Hematopoietic multipotent progenitor cell treated with erythropoietin and hydrocortisone succinate and interleukin-3 and kit ligand, for 6 days (in vitro differentiated cells): ENCODE data around the gene LRFN4.
"Not testable (repeated sequence)": the region's sequence is repeated elsewhere in the genome, so short reads cannot be mapped to it uniquely, and the experiment has no call there.

Experiments
- DNase-seq: peaks from one replicate; pipeline ENCODE4 v3.0.0-alpha.2; 2015

The LRFN4 gene

DNA sequence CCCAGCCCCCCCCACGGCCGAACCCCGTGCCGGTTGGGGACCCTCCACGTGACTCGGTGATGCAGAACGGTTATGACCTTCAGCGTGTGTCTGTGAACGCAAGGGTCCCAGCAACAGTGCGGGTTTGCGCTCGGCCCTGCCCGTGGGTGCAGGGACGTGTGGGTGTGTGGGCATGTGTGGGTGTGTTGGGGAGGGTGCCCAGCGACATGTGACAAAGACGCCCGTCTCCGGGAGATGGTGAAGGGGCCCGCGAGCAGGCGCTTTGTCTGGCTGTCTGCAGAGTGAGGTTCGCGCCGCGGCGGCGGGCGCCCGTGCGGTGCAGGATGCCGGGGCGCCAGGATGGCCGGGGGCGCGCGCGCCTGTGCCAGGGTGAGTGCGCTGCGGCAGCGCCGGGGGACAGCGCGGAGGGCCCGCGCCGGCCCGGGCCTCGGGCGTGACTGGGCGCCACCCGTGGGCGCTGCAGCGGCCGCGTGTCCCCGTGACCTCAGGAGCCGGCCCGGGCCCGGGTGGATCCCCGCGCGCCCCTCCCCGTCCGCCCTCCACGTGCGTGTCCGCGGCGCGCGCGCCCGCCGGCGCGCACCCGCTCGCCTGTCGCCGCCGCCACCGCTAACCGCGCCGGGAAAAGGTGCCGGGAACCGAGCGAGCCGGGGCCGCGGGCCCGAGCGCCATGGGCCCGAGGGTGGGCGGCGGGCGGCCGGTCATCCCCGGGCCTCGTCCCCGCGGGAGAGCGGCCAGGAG is at the start of gene LRFN4:
Gene LRFN4, plus strand, starts transcription at position 569 of the 738 bp plus-strand sequence. CDS start 681 bp downstream, outside the sequence.
- DNase-seq = peak; percentile 41

DNA sequence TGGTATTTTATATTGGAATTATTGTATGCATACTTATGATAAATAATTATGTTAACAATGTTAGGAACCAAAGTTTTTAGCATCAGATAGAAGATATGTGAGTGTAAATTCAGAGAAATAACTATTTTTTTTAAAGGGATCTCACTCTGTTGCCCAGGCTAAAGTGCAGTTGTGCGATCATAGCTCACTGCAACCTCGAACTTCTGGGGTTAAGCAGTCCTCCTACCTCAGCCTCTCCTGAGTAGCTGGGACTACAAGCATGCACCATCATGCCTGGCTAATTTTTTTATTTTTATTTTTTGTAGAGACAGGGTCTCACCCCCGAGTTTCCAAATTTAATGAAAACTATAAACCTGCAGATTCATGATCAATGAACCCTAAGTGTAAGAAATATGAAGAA is 47.3 kb upstream of the LRFN4 start:
- no peak for DNase-seq

DNA sequence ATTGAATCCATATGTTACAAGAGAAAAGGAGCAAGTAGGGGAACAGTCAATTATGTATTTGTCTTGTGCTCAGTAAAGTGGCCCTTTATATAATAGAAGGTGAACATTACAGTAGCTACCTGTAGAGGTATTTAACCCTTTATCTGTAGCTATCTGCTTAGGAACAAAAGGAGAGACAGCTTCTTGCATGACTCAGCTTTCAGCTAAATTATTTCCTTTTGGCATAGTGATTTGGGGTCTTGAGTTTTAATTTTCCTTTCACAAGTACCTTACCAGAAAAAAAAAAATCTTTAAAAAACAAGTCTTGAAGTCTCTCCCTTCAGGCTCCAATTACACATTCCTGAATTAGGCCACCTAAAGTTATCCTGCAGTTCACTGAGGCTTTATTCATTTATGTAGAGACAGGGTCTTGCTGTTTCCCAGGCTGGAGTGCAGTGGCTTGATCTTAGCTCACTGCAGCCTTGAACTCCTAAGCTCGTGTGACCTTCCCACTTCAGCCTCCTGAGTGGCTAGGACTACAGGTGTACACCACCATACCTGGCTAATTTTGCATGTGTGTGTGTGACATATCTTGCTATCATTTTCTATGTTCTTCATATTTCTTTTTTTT is 46.2 kb upstream of the LRFN4 start:
- no peak for DNase-seq

GRCh38 chr11:66814678-66815077 is 42.2 kb upstream of the LRFN4 start:
- DNase-seq = no peak

DNA sequence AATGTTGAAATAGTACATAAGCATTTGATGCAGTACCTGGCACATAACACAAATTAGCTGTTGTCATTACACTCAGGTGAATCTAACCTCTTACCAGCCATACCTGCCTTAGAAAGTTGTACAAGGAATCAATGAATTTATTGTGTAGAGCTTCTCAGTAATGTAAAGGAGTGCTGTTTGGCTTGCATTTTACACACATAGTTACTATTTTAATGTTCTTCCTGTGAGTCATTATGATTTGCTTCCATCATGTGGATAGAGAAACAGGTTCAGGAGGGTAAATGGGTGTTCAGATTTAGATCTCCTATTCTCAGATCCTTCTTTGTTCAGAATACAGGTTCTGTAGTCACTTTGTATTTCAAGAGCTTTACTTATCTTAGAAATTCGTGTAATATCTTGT is 41.2 kb upstream of the LRFN4 start:
- DNase-seq = no peak

DNA sequence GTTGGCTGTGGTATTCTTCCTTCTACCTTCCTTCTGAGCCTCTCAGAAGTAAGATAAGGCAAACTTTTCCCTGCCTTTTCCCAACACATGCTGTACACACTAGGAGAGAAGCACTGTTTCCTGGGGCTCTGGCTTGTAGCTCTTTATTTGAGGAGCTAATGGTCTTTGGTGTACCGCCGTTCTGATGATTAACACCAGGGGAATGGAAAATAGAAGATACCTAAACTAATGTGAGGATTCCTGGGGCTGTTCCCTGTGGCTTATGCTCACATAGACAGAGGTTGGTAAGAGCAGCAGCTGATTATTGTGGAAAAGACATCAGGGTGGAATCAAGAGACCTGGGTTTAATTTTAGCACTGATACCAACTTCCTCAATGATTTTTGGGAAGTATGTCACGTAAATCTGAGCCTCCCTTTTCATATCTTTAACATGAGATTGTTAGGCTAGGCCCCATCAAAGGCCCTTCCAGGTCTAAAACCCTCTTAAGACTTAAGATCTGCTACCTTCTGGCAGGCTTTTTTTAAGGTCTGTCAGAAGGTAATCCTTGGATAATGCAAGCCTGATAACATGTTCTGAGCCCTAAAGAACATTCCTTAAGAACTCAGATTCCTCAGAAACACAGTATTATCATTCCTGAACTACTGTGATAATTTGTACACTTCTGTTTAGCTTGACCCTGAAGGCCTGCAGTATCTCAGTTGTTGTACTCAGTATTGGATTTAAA is 38.5 kb upstream of the LRFN4 start:
- DNase-seq = no peak

DNA sequence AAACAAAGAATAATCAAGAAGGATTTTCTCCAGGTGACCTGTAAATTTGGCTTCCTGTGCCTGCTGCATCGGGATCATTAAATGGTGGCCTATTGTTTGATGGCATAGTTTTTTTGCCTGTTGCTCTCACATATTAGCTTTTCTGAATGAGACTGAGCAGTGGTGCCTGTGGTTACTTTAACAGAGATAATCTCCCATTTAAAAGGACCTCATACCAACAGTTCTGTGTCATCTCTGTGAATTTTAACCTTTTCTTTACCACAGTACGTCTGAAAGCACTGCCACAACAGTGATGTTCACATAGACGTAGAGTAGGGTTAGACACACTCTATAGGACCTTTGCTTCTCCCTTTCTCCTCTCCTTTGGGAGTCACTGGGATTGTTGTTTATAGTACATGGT is 36.5 kb upstream of the LRFN4 start:
- DNase-seq = no peak

DNA sequence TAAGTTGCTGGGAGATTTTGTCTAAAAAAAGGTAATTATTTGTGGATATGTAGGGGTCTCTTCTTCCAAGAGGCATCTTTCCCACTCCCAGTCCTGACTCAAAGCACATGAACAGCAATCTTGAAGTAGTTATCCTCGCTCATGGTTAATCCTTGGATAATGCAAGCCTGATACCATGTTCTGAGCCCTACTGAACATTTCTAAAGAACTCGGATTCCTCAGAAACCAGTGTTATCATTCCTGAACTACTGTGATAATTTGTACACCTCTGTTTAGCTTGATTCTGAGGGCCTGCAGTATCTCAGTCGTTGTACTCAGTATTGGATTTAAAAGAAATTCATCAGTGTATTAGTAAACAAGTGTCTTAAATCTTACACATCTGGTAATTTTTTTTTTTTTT is 36.0 kb upstream of the LRFN4 start:
- DNase-seq = no peak

DNA sequence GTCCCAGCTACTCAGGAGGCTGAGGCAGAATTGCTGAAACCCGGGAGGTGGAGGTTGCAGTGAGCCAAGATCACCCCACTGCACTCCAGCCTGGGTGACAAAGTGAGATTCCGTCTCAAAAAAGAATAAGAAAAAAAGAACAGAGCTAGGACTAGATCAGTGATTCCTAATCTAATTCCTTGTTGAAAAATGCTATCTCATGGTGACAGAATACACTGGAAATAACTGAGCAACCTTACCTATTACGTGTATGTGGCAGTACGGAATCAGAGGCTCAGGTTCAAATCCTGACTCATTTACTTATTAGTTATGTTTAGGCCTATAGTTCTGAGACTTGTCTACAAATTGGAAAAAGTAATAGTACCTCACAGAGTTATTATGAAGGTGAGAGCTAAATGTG is 33.2 kb upstream of the LRFN4 start:
- DNase-seq = no peak

- not testable (repeated sequence) for DNase-seq
Observed at GRCh38 chr11:66824573-66824972, 32.3 kb upstream of the LRFN4 start.

DNA sequence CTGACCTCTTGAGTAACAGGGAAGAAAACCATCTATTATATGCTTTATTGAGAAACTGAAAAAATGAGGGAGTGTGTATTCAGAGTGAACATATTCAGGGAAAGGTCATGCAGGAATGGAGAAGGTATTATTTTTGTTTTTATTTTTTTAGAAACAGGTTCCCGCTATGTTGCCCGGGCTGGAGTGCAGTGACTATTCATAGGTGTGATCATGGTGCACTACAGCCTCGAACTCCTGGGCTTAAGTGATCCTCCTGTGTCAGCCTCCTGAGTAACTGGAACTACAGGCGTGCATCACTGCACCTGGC is 22.4 kb upstream of the LRFN4 start:
- DNase-seq = no peak

GRCh38 chr11:66834943-66835342 is 21.9 kb upstream of the LRFN4 start:
- DNase-seq = peak; percentile 43

DNA sequence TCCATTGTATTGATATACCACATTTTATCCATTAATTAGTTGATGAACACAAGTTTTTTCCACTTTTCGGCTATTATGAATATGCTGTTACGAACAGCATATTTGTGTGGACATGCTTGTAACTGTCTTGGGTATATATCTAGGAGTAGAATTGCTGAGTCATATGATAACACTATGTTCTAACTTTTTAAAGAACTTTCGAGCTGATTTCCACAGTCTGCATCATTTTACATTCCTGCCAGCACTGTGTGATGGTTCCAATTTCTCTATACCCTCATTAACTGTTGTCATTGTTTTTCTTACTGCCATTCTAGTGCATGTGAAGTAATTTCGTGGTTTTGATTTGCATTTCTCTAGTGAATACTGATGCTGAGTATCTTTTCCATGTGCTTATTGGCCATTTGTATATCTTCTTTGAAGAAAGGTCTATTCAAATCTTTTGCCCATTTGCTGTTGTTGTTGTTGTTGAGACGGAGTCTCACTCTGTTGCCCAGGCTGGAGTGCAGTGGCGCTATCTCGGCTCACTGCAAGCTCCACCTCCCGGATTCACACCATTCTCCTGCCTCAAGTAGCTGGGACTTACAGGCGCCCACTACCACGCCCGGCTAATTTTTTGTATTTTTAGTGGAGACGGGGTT is 21.0 kb upstream of the LRFN4 start:
- DNase-seq = peak; percentile 69

GRCh38 chr11:66840317-66841091 is 16.4 kb upstream of the LRFN4 start:
- DNase-seq = no peak

DNA sequence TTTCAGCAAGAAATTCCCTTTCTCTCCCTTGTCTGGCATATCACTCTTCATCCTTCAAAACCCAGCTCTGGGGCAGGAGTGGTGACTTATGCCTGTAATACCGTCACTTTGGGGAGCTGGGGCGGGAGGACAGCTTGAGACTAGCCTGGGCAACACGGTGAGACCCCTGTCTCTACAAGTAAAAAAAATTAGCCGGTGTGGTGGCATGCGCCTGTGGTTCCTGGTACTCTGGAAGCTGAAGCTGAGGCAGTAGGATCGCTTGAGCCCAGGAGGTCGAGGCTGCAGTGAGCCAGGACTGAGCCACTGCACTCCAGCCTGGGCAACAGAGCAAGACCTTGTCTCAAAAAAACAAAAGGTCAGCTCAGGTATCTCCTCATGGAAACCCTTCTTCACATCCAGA is 15.0 kb upstream of the LRFN4 start:
- no peak for DNase-seq

GRCh38 chr11:66842501-66842895 is 14.4 kb upstream of the LRFN4 start:
- DNase-seq = no peak

DNA sequence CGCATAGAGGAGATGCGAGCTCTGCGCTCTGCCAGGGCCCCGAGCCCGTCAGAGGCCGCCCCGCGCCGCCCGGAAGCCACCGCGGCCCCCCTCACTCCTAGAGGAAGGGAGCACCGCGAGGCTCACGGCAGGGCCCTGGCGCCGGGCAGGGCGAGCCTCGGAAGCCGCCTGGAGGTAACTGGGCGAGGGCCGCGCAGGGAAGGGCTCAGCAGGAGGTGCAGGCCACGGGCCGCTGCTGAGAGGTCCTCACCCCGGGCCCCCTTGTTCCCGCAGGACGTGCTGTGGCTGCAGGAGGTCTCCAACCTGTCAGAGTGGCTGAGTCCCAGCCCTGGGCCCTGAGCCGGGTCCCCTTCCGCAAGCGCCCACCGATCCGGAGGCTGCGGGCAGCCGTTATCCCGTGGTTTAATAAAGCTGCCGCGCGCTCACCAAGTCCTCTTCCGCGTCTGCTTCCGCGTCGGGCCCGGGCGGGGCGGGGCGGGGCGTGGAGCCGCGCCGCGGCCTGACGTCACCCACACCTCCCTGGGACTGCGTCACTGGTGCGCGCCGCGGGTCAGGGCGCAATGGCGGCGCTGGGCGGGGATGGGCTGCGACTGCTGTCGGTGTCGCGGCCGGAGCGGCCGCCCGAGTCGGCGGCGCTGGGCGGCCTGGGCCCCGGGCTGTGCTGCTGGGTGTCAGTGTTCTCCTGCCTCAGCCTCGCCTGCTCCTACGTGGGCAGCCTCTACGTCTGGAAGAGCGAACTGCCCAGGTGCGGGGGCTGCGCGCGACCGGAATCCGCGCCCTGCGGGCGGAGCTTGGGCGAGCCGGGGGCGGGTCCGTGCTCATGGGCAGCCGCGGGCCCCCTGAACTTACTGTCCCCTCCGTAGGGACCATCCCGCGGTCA is 13.7 kb upstream of the LRFN4 start, which contains the start of gene RCE1:
Gene RCE1, plus strand, starts transcription at position 546 of the 880 bp plus-strand sequence. Its CDS starts 15 bp downstream, at position 561.
- peak; percentile 92 for DNase-seq

DNA sequence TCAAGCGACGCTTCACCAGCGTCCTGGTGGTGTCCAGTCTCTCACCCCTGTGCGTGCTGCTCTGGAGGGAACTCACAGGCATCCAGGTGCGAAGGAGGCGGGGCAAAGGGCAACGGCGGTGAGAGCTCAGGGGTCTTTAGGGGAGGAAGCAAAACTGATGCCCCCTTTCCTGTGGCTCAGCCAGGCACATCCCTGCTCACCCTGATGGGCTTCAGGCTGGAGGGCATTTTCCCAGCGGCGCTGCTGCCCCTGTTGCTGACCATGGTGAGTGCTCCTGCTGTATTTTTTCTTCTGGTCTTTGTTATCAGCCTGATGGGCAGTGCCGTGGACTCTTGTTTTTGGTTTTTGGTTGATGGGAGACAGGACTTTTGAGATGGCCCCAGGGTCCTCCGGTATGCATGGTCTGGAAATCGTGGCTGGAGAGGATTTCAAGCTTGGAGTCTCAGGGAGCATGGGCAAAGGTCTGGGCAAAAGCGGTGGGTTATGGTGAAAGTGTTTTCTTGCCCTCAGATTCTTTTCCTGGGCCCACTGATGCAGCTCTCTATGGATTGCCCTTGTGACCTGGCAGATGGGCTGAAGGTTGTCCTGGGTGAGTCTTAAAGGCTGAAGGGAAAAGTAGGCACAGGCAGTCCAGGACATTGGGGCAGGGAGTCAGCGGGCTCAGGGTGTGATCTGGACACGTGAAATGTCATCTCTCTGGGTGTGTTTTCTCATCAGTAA is 12.9 kb upstream of the LRFN4 start:
- no peak for DNase-seq

- DNase-seq = no peak
Observed at GRCh38 chr11:66844496-66845142, 12.2 kb upstream of the LRFN4 start.

DNA sequence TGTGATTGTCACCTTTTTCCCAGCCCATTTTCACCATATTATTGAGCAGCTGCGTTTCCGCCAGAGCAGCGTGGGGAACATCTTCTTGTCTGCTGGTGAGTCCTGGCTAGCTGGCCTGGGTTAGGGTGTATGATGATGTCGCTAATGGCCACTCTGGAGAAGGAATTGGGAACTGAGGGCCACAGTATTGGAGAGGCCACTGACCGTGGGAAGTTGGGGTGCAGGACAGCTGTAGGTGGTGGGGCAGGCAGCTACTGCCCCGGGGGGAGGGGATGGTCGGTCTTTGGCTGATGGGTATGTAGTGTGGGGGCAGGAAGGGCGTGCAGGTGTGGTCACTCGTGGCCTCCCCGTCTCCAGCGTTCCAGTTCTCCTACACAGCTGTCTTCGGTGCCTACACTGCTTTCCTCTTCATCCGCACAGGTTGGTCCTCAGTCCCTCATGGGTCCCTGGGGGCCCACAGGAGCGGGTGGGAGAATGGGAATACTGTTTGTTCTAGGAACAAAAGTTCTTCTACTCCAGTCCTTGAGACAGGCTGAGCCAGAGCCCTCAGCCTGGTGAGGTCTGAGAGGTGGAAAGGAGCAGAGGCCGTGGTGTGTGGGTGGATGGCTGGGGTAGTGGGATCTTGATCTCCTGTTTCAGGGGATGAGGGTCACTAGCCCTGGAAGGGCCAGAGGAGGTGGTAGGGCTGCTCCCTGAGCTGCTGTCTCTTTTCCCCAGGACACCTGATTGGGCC is 11.6 kb upstream of the LRFN4 start:
- no peak for DNase-seq
